Transverse colon (tissue), 4 donors: Measurements from ENCODE around the gene PDXP. TPM values are rescaled to one million over a fixed set of nuclear protein-coding genes. Genes with fewer than 3 reads are reported as not detected.
A peak's percentile ranks its signal among the peaks of the same experiment; 100 is the strongest.

Source experiments
- DNase-seq: peaks from one replicate; pipeline ENCODE4 v3.0.0-alpha.2; 2019
- H3K27ac ChIP-seq, 4 donors: fragments of 200-600 bp; sonication (generic); 2 replicates each; pipeline ENCODE4 v1.5.1; 2016 to 2018; ENCODE audit warnings: inconsistent platforms in 4 of 4
- H3K27me3 ChIP-seq: fragments of 200-600 bp; sonication (generic); 2 replicates; pipeline ENCODE4 v1.5.1; 2017; ENCODE audit warnings: inconsistent platforms
- H3K36me3 ChIP-seq, 4 donors: fragments of 200-600 bp; sonication (generic); 2 replicates each; pipeline ENCODE4 v1.5.1; 2017 to 2019; ENCODE audit warnings: inconsistent platforms in 4 of 4
- H3K4me1 ChIP-seq, 4 donors: fragments of 200-600 bp; sonication (generic); 2 replicates each; pipeline ENCODE4 v1.5.1; 2017 to 2020; ENCODE audit warnings: inconsistent platforms in 4 of 4
- H3K4me3 ChIP-seq, 4 donors: fragments of 200-600 bp; sonication (generic); 1 replicate in 1 of 4; 2 replicates in 3 of 4; pipeline versions ENCODE4 v1.5.1 to v1.6.1; 2017 to 2019; ENCODE audit warnings: inconsistent platforms in 4 of 4
- H3K9me3 ChIP-seq, 2 donors: fragments of 200-600 bp; sonication (generic); 2 replicates each; pipeline ENCODE4 v1.5.1; 2017 to 2019; ENCODE audit warnings: inconsistent platforms in 2 of 2
- CTCF ChIP-seq, 5 experiments: fragments of 200-600 bp in 3 of 5; fragments of 450-650 bp in 2 of 5; sonication (generic) in 3 of 5; IDR thresholded peaks; 1 replicate in 2 of 5; 2 replicates in 3 of 5; pipeline ENCODE4 v1.5.1; 2016 to 2017; ENCODE audit warnings: antibody characterized with exemption in 5 of 5, inconsistent platforms in 3 of 5, mild to moderate bottlenecking in 2 of 5, moderate library complexity in 1 of 5
- EP300 ChIP-seq: sonication (generic); formaldehyde crosslinking; IDR thresholded peaks from one replicate; pipeline ENCODE4 v1.6.1; 2017; ENCODE audit warnings: antibody characterized with exemption, low read depth
- POLR2A ChIP-seq: fragments of 450-650 bp; IDR thresholded peaks from one replicate; pipeline ENCODE4 v1.6.1; 2016; ENCODE audit warnings: antibody characterized with exemption, mild to moderate bottlenecking, moderate library complexity
- POLR2AphosphoS5 ChIP-seq, 3 donors: sonication (generic); formaldehyde crosslinking; IDR thresholded peaks; one replicate each; pipeline ENCODE4 v1.6.1; 2016; ENCODE audit warnings: antibody characterized with exemption in 3 of 3
- WGBS, 2 donors: methylation state at CpG; one replicate each; pipeline ENCODE4 v1.1.5; 2018; ENCODE audit warnings: low coverage in 1 of 2; 5-methylcytosine and 5-hydroxymethylcytosine counted together
- in situ Hi-C, 4 donors: fragments of 200-750 bp; cut with MboI; loops; one replicate each; pipeline versions ENCODE4 v1.15.0 to v1.15.1; 2017; ENCODE audit warnings: low sequenced_read_pairs in 3 of 4, low pct_ligation_motif_present in 1 of 4, low pct_unique_long_range_greater_than_20kb in 1 of 4
- intact Hi-C: fragments of 100-400 bp; cut with DNase I; formaldehyde crosslinking; loops from one replicate; pipeline ENCODE4 v1.15.1; 2023; ENCODE audit warnings: low total_unique reads
- total RNA-seq, 4 donors: library from RNA; depleted of rRNA; stranded (reverse); fragments of >200 nt; gene quantifications; one replicate each; pipeline ENCODE4 v1.1.0, GENCODE V29; 2016

PDXP gene
- total RNA-seq, 4 donors from 2014 or later: 28.9 to 126 (median 50.7) TPM

- peak overlapping the region in 1 of 4 donors; percentile 96 for H3K27ac ChIP-seq
- peaks cover 18 to 55% (median 38%) of the 10 kb centered on the region in 4 donors for H3K4me1 ChIP-seq
- no peaks in the 10 kb centered on the region for H3K9me3 ChIP-seq
- no peaks in the 10 kb centered on the region for H3K36me3 ChIP-seq
- WGBS, 2 donors: 90% methylated on average over 8 of the region's 8 CpGs; no CpG with 5 or more reads in 1 of the 2 donors
- H3K4me3 ChIP-seq: no peak overlapping the region
- TF ChIP-seq CTCF (IDR thresholded peaks at IDR 0.05) (no peak), POLR2AphosphoS5 (IDR thresholded peaks at IDR 0.05) (no peak), EP300 (no peak), POLR2A (no peak)
- no peak for DNase-seq
- intact Hi-C loops: no loop called here
- in situ Hi-C loops: loop anchor here in 3 of 4 donors (5.0 to 25.0 kb wide), 3 partner anchors 37 to 108 kb away; no protein-coding TSS in a partner anchor
- H3K27me3 ChIP-seq: no peaks in the 10 kb centered on the region
Measured at GRCh38 chr22:37679670-37680069, 21.1 kb downstream of the PDXP start.

- intact Hi-C loops (no loop called here), in situ Hi-C loops (loop anchor here in 3 of 4 donors (5.0 to 25.0 kb wide), 3 partner anchors 38 to 107 kb away; no protein-coding TSS in a partner anchor)
- Histone ChIP-seq H3K4me3 (no peak overlapping the region), H3K27ac (no peak overlapping the region), H3K9me3 (no peaks in the 10 kb centered on the region), H3K4me1 (peaks cover 13 to 52% (median 34%) of the 10 kb centered on the region in 4 donors), H3K27me3 (no peaks in the 10 kb centered on the region), H3K36me3 (no peaks in the 10 kb centered on the region)
- no peak for DNase-seq
- no peak for TF ChIP-seq POLR2AphosphoS5 (IDR thresholded peaks at IDR 0.05)
- TF ChIP-seq POLR2A: no peak
- 67 to 79% methylated on average over 1 to 7 of the region's 7 CpGs for WGBS, 2 donors
Measured at GRCh38 chr22:37680191-37680851, 21.8 kb downstream of the PDXP start.

GRCh38 chr22:37681001-37681424 lies 22.5 kb downstream of the PDXP start:
- Histone ChIP-seq H3K4me1 (peaks cover 13 to 52% (median 34%) of the 10 kb centered on the region in 4 donors), H3K27me3 (no peaks in the 10 kb centered on the region), H3K9me3 (no peaks in the 10 kb centered on the region), H3K27ac (peak overlapping the region; percentile 5 to 52 (median 28)), H3K36me3 (no peaks in the 10 kb centered on the region), H3K4me3 (no peak overlapping the region)
- intact Hi-C loops (no loop called here), in situ Hi-C loops (loop anchor here in 3 of 4 donors (5.0 to 25.0 kb wide), 3 partner anchors 39 to 106 kb away; no protein-coding TSS in a partner anchor)
- TF ChIP-seq POLR2A: no peak
- TF ChIP-seq CTCF (IDR thresholded peaks at IDR 0.05): no peak
- no peak for TF ChIP-seq POLR2AphosphoS5 (IDR thresholded peaks at IDR 0.05)
- no peak for TF ChIP-seq EP300
- WGBS, 2 donors: 25% methylated on average over 1 of the region's 2 CpGs; no CpG with 5 or more reads in 1 of the 2 donors
- DNase-seq: no peak

- peak; percentile 87 for DNase-seq
- intact Hi-C loops (loop anchor here (1.0 kb wide), 1 partner anchor 38 kb away; no protein-coding TSS in a partner anchor), in situ Hi-C loops (loop anchor here in 3 of 4 donors (5.0 to 25.0 kb wide), 3 partner anchors 39 to 106 kb away; no protein-coding TSS in a partner anchor)
- H3K27me3 ChIP-seq: no peaks in the 10 kb centered on the region
- peaks cover 8 to 47% (median 30%) of the 10 kb centered on the region in 4 donors for H3K4me1 ChIP-seq
- no peaks in the 10 kb centered on the region for H3K9me3 ChIP-seq
- peak overlapping the region; percentile 5 to 59 (median 28) for H3K27ac ChIP-seq
- H3K36me3 ChIP-seq: no peaks in the 10 kb centered on the region
- WGBS, 2 donors: 14% methylated on average over 6 of the region's 6 CpGs; no CpG with 5 or more reads in 1 of the 2 donors
- H3K4me3 ChIP-seq: no peak overlapping the region
- peak; percentile 89 to 94 (median 91) for TF ChIP-seq CTCF (IDR thresholded peaks at IDR 0.05)
- TF ChIP-seq EP300: no peak
- no peak for TF ChIP-seq POLR2A
- peak in 1 of 3 donors; percentile 15 for TF ChIP-seq POLR2AphosphoS5 (IDR thresholded peaks at IDR 0.05)
Measured at GRCh38 chr22:37681556-37682049, 23.1 kb downstream of the PDXP start.
